Right hindlimb (tissue), 1 donor: Measurements from ENCODE around the gene NUS1.
"Not testable (repeated sequence)": the region's sequence is repeated elsewhere in the genome, so short reads cannot be mapped to it uniquely, and the experiment has no call there.

Experiments
- DNase-seq: peaks from one replicate; pipeline ENCODE4 v3.0.0-alpha.2; 2018

NUS1 gene

DNA sequence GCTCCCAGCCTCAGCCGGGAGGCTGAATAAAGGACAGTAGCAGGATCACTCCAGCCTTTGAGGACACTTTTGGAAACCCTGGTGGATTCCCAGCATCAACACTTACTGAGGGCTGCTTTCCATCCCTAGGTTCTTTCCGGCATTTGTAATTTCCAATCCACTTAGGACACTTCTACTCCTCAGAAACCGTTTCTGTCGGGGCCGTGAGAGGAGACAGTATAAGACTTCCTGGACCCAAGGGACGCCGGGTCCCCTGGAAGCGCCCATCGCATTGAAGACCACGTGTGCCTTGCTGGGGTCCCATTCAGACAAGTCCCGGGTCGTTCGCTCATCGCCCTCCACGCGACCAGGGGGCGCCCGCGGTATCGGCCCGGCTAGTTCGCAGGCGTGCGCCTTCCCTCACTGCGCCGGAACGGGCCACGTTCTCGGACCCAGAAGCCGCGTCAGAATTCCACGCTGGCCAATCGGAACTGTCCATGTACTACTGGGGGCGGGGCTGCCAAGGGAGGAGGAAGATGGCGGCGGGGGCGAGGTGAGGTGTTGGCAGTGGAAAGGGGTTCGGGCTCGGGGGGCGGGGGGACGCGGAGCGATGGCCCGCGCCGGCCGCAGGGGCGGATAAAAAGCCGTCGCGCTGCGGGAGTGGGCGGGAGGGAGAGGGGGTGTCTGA lies at the start of gene NUS1:
NUS1 (plus strand) TSS at position 479 of the 667 bp plus-strand sequence. CDS start 202 bp downstream, outside the sequence.
- DNase-seq: peak; percentile 99

GRCh38 chr6:117627533-117627932 lies 47.7 kb upstream of the NUS1 start:
- DNase-seq: no peak

DNA sequence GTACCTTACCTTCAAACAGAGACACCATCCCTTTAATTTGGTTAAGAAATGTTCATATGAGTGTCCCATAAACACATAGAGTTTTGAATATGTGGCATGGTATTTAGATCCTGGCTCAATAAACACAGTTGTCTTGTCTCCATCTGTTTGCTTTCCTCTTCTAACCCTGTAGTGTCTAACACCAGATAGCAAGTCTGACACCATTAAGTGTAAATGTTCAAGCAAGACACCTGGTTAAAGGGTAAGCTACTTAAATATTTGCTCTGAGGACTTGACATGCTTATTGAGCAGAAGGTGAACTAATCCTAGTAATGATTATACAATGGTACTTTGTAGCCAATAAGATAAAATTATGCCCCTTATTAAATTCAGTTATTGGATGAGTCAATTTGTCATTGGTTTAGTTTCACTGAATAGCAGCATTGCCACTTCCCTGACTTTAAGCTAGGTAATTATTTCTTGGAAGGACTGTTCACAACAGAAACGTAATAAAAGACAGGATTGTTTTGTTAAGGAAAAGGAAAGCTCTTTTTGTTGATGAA lies 46.1 kb upstream of the NUS1 start:
- no peak for DNase-seq

DNA sequence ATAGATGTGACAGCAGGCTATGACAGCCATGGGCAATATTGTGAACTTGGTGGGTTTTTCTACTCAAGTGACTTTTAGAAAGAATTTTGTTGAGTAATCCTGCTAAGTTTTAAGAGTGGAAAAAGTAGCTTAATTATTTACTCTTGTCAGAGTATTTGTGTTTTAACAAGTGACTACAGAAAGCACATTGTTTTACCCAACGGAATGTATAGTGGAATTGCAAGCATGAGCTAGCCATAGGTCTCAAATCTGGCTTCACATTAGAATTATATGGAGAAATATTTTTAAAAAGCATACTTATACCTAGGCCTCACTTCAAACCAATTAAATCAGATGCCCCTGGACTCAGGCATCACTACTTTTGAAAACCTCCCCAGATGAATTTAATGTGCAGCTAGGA lies 37.5 kb upstream of the NUS1 start:
- no peak for DNase-seq

DNA sequence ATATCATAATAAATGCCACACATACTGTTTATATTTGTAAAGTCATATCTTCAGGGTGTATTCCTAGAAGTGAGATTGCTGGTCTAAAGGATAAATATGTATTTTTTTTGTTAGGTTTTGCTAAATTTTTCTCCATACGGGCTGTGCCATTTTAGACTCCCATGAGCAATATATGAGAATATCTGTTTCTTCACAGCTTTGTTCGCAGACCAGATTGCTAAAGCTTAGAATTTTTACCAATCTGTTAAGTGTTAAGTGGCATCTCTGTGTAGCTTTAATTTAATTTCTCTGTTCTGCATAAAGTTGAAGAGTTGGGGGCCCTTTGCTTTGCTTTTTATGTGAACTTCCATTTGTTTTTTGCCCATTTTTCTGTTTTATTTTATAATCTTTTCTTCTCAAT lies 32.3 kb upstream of the NUS1 start:
- DNase-seq: no peak

DNA sequence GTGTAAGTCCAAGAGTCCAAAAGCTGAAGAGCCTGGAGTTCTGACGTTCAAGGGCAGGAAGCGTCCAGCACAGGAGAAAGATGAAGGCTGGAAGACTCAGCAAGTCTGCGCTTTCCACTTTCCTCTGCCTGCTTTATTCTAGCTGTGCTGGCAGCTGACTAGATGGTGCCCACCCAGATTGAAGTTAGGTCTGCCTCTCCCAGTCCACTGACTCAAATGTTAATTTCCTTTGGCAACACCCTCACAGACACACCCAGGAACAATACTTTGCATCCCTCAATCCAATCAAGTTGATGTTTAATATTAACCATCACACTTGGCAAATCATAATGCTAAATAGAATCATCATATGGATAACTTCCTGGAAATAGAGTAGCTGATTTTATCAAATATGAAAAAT lies 23.3 kb upstream of the NUS1 start:
- DNase-seq: not testable (repeated sequence)

DNA sequence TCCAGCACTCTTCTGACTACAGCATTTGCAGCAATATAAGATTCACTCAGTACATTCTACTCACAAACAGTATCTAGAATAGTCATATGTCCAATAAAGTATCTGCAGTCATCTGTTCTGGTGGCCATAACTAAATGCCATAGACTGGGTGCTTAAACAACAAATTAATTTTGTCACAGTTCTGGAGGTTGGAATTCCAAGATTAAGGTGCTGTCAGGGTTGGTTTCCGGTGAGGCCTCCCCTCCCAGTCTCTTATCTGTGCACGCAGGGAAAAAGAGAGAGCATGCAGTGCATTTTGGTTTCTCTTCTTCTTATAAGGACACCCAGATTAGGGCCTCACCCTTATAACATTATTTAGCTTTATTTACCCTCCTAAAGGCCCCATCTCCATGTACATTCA lies 21.3 kb upstream of the NUS1 start:
- DNase-seq: no peak

- DNase-seq: no peak
Observed at GRCh38 chr6:117655380-117655779, 19.9 kb upstream of the NUS1 start.

GRCh38 chr6:117666881-117667280 lies 8.4 kb upstream of the NUS1 start:
- no peak for DNase-seq

DNA sequence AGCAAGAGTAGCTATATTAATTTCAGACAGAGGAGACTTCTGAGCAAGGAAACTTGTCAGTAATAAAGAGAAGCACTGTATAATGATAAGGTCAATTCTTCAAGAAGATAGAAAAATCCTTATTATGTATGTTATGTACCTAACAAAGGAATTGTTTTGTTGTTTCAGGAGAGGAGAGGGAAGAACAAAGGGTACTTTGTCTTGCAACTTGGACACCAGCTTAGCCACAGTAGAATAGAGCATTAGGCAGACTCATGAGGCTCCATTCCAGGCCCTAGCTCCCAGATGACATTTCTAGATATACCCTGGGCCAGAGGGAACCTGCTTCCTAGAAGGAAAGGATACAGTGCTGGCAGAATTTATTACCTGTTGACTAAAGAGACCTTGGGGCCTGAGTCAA lies 6.5 kb upstream of the NUS1 start:
- no peak for DNase-seq

DNA sequence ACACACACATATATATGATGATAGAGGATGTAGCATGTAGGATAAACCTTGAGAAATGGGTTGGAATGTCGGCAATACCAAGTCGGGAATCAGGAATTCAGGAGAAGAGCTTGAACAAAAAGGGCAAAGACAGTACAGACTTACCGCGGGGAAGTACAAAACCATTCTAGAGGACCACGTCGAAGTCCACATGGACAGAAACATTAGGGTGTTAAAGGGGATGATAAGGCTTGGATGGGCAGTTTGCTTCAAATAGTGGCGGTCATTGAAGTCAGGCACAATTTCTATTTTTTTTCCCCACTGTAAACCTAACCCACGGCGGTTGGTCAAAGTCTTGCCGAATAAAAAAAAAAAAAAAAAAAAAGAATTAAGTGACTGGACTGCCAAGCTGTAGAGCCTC lies 766 bp upstream of the NUS1 start:
- no peak for DNase-seq

- peak; percentile 41 for DNase-seq
Observed at GRCh38 chr6:117675658-117676301, 511 bp downstream of the NUS1 start.

DNA sequence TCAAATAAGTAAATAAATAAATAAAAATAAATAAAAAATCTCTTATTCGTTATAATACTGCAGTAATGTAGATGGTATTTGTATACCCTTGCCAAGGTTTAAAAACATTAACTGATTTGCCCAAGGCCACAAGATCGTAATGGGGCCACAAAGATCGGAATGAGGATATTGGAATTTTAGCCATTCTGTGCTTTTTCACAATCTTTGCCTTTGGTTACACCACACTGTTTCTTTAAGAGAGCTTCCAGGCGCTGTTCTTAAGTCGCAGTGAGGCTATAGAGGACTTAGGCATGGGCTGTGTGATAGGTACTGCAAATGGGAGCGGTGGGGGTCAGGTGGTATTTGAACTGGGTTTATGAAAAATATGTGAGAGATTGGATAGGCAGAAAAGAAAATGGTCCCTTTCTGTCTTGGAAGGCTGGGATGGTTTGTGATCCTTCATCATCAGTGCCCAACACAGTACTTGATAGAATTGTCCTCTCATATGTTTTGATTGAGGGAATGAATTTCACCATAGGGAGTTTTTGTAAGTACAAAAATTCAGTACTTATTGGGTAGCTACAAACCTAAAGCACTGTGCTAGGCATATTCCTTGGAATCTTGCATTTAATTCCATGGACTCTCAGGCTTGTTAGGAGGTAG lies 1.4 kb downstream of the NUS1 start:
- DNase-seq: no peak

DNA sequence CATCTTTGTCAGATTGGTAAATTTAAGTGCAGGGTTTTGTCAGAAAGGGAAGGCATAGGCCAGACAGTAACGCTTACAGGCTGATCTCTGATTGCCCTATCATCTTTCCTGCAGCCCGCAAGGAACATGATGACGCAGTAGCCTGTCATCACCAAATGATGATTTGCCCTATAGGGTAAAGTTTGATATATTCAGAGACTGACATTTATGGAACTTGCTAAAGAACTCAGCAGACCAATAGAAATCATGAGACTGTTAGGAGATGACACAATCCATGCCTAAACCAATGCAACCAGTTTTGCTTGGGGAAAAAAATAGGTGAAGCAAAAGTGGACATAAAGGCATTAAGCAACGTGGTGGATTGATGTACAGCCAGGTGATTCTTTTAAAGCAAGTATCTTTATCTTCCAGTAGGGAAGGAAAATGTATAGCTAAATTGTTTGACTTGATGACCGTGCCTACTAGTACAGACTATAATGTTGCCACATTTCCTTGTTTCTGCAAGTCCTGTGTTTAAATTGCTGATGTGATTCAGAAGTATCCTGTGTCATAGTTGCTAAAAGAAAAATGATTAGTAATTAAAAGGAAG lies 2.4 kb downstream of the NUS1 start:
- DNase-seq: no peak

GRCh38 chr6:117681162-117681741 lies 6.0 kb downstream of the NUS1 start:
- no peak for DNase-seq

- no peak for DNase-seq
Observed at GRCh38 chr6:117684749-117685148, 9.5 kb downstream of the NUS1 start.

GRCh38 chr6:117685359-117685758 lies 10.1 kb downstream of the NUS1 start:
- no peak for DNase-seq

GRCh38 chr6:117687021-117687648 lies 11.9 kb downstream of the NUS1 start:
- no peak for DNase-seq

GRCh38 chr6:117689584-117689983 lies 14.3 kb downstream of the NUS1 start:
- not testable (repeated sequence) for DNase-seq

DNA sequence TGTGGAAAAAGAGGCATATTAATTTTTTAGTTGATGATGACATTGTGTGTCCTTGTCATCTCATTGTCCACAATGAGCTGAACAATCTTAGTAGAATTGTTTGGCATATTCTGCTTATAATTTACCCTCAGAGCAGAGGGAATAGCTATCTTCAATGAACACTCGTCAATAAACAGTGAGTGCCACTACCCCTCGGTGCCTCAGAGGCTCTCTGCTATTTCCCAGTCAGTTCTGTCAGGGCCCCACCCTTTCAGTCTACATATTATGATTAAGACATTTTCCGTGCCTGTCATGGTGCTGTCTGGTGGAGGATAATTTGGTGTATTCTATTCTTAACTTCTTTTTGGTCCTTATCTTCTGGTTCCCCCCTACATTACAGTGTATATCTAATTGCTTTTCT lies 31.2 kb downstream of the NUS1 start:
- no peak for DNase-seq

DNA sequence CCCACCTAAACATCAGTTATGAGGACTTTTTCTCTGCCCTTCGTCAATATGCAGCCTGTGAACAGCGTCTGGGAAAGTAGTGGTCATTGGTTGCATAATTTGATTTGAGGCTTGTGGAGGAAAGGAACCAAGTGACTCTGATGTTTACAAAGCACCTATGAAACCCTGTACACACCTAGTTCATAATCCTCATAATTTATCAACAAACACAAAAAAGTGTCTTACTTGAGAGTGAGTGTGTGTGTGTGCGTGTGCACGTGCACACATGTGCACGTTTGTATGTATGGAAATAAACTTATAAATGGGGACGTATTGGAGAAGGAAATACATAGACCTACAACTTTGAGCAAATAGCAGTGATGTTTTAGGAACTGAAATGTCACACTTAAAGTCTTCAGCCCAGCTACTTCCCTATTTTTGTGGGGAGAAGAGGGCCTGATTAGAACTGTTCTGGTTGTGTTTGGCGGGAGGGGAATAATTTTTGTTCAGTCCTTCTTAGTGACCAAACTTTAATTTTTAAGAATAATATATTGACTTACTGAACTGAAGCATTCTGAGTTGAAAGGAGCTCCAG lies 31.8 kb downstream of the NUS1 start:
- DNase-seq: not testable (repeated sequence)

DNA sequence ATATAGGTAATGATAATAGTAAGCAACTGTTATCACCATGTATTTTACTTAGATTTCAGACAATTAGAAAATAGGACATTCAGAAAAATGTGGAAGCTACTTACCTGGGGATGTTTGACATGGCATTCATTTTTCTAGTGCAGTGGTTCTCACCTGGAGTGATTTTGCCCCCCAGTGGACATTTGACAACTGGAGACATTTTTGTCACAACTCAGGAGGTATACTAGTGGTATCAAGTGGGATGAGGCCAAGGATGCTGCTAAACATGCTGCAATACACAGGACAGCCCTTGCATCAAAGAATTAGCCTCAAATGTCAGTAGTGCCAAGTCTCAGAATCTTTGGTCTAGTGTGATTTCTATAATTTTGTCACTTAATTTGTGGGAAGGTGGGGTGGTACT lies 36.1 kb downstream of the NUS1 start:
- no peak for DNase-seq
